ENCODE measurements around the gene HIPK3.
"Not testable (repeated sequence)": the region's sequence is repeated elsewhere in the genome, so short reads cannot be mapped to it uniquely, and the experiment has no call there.

The HIPK3 gene

GRCh38 chr11:33358150-33358831, 101.1 kb downstream of the HIPK3 start:
- no peak for DNase-seq (ENCODE audit: low spot score)

DNA sequence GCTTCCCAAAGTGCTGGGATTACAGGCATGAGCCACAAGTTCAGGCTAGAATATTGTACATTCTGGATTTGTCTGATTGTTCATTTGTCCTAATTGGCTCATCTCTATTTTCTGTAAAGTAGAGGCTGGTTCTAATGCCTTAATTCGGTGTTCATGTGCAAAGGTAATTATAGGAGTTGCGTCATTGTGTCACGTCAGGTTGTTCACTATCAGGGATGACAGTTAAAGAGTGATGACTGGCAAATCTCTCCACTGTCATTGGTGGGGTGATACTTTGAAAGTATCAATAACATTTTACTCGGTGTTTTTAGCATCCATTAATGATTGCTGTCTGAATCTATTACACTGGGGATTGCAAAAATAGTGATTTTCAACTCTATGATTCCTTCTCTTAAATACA, 103.5 kb downstream of the HIPK3 start:
- no peak for DNase-seq (ENCODE audit: low spot score)

GRCh38 chr11:33362051-33362910, 105.1 kb downstream of the HIPK3 start:
- peak; percentile 47 for DNase-seq (ENCODE audit: low spot score)

DNA sequence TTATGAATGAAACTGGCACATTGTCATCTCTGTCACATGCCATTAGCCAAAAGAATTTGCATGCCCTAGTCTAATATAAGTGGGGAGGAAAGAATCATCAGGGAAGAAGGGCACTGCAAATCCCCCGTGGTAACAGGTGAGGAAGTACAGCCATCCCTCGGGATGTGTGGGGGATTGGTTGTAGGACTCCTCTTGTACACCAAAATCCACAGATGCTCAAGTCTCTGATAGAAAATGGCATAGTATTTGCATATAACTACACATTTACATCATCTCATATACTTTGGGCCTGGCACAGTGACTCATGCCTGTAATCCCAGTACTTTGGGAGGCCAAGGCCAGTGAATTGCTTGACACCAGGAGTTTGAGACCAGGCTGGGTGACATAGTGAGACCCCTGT, 109.7 kb downstream of the HIPK3 start:
- no peak for DNase-seq (ENCODE audit: low spot score)

DNA sequence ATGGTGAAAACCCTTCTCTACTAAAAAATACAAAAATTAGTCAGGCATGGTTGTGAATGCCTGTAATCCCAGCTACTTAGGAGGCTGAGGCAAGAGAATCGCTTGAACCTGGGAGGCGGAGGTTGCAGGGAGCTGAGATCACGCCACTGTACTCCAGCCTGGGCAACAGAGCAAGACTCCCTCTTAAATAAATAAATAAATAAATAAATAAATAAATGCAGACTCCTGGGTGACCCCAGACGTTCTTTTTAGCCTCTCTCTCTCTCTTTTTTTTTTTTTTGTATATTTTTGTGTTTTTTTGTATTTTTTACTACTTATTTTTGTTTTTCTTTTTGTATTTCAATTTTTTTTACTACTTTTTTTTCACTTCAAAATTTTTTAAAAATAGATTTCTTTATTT, 111.3 kb downstream of the HIPK3 start:
- not testable (repeated sequence) for DNase-seq (ENCODE audit: low spot score)

DNA sequence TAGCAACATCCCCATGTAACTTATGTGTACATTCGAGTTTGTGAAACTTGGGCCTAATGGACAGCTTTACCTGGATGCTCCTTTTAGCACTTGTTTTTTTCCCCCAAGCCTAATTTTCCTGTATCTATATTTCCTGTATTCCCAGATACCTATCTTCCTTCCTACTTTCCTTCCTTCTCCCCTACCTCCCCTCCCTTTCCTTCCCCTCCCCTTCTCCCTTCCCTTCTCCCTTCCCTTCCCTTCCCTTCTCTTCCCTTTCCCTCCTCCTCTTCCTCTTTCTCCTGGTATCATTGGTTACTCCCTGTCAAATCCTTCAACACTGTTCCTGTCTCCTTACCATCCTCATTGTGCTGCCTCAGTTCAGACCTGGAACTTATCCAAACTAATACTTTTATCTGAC, 111.8 kb downstream of the HIPK3 start:
- DNase-seq (ENCODE audit: low spot score), result no peak

DNA sequence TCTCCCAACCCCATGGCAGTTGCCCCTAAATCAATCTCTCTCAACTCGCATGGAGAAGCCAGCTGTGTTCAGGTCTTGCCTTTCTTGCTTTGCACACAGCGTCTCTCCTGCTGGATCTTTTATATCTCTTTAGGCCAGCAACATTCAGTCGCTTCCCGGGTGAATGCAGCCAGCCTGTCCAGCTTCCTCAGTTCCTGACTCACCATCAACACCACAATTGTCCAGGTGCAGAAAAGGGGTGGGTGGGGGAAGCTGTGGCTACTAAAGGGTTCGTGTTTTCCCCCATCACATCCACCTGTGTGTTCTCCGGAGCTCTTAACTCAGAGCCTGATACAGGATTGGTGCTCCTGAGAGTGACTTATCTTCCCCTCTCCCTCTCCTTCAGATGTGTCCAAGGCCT, 116.5 kb downstream of the HIPK3 start:
- no peak for DNase-seq (ENCODE audit: low spot score)

GRCh38 chr11:33375236-33375635, 118.1 kb downstream of the HIPK3 start:
- DNase-seq (ENCODE audit: low spot score), result no peak

DNA sequence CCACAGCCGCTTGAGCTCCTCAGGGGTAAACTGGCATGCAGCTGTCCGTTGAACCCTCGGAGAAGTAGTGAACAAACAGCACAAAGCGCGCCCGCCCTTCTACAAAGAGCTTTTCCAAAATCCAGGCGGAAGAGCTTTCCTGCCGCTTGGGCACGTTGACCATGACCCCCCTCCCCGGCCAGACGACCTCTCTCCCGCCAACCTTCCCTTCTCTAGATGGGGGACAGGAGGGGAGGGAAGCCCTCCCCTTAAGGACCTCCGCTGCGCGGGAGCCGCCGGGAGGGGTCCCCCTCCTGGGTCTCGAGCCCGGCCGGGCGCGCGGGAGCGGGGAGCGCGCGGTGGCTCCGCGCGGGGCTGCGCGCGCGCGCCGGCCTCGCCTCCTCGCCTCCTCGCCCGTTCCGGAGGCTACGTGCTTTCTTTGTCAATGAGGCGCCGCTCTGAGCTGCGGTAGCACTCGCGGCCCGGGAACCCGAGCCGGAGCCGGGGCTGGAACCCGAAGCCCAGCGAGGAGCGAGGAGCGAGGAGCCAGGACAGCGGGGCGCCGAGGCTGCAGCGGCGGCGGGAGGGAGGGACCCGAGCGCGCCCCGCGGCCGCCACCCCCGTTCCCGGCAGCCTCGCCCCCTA, 118.6 kb downstream of the HIPK3 start, which contains the start of gene KIAA1549L:
Gene KIAA1549L (plus strand): TSS at position 421 of the 624 bp plus-strand sequence.
- peak; percentile 70 for DNase-seq (ENCODE audit: low spot score)

DNA sequence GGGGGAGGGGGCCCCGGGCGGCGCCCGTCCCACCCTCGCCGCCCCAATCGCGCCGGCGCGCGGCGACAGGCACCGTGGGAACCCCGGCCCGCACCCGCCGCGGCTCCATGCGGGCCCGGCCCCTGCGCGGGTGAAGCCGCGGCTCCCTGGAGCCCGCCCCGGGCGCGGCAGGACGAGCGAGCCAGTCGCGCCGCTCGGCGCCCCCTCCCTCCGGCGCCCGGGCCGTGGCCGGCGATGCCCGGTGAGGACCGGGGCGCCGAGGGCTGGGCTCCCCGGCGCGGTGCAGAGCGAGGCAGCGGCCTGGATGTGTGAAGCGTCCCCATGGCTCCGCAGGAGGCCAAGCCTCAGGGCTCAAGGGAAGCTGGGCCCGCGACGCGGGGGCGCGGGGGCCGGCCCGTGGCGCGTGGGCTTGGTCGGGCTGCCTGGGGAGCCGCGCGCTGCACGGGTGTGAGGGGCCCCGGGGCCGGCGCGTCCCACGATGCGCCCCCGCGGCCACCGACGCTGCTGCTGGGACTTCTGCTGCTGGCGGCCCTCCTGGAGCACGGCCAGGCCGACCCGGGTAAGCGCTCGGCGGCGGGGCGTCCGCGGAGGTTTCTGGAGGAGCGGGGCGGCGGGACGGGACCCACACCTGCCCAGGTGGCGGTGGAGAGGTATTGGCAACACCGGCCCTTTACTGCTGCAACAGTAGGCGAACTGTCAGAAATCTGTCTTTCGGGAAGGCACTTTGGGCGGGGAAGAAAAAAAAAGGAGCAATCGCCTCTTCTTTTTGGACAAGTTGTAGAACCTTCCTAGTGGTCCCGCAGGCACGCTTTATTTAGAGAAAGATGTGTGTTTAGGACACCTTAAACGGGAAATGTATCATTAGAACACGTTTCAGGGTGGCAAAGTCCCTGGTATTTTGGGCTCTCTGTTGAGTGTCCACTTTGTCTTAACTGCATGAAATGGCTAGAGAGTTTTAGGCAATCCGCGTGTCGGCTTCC, 119.4 kb downstream of the HIPK3 start:
- DNase-seq (ENCODE audit: low spot score), result peak; percentile 64

DNA sequence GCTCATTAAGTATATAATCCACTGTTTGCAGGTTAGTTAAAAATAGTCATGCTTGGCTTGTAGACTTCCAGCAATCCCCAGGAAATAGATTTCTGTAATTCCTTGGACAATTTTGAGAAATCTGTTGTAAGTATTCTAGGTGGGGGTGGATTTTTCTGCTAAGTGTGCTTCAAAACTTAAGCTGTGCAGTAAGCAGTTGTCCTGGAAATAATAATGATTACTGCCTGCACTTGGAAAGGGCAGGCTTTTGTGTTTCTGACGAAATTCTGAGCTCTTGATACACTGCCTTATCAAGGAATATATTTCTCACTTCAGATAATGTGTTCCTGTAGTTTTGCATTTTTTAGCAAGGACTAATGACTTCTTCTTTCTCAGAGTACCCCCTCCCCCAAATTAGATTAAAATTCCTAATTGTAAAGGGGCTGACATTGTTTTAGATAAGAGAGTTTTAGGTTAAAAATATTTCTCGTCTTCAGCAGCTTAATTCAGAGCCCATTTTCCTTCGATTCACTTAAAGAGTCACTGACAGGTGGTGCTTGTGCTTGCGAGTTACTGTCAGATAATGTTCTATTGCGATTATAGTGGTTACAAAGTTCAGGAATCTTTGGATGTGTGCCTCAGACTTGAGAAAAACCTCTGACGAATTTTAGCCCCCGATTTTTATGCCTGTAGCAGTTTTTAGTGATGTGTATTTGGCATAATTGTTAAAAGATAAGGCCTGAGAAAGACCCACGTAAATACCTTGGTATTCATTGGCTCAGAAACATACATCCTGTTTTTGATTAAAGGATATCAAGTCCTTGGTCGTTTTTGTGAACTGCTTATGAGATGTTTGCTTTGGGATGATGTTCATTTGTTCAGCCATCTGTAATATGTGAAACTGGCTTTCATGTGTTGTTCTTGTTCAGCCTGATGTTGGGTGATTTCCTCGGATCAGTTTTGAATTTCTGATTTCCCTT, 120.5 kb downstream of the HIPK3 start:
- no peak for DNase-seq (ENCODE audit: low spot score)

- DNase-seq (ENCODE audit: low spot score), result no peak
Measured at GRCh38 chr11:33379947-33380346, 122.8 kb downstream of the HIPK3 start.

DNA sequence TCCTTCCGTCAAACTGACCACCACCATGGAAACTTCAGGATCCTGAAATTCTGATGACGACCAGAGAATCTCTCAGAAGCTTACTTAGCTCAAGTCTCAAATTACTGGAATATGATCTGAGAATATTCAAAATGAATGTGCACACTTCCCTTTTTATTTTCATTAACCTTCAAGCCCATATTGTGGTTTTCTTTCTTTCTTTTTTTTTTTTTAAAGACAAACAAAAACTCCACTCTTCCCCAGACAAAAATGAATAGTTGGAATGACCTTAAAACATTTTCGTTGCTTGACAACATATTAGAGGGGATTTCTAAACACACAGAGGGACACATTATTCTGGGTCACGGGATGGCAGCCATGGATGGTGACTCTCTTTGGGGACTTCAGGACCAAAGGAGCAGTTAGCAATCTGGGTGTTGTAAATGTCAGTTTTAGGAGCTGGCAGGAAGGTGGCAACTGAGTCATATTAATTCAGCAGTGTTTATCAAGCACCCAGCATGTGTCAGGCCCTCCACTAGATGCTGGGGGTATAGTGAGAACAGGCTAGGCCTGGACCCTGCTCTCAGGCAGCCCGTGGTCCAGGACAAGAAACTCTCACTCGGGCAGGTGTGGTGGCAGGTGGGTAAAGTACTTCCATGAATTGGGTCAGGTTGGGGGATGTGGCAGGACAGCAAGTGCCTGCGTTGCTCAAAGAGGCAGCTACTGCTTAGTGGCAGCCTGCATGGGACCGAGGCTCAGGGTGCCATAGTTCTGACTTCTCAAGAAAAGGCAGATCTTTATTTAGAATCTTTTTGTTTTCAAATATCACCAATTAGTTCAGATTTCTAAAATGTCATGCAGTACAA, 126.1 kb downstream of the HIPK3 start:
- DNase-seq (ENCODE audit: low spot score), result no peak

DNA sequence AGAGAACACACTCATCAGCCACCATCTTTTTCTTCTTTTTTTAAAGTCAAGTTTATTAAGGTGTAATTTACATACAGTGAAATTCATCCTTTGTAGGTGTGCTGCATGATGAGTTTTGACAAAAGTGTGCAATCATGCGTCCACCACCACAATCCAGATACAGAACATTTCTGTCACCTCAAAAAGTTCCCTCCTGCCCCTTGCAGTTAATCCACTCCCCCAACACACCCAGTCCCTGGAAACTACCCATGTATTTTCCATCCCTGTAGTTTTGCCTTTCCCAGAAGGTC, 126.7 kb downstream of the HIPK3 start:
- no peak for DNase-seq (ENCODE audit: low spot score)

- no peak for DNase-seq (ENCODE audit: low spot score)
Measured at GRCh38 chr11:33384220-33384619, 127.0 kb downstream of the HIPK3 start.

GRCh38 chr11:33387581-33387980, 130.4 kb downstream of the HIPK3 start:
- DNase-seq (ENCODE audit: low spot score), result peak; percentile 34

DNA sequence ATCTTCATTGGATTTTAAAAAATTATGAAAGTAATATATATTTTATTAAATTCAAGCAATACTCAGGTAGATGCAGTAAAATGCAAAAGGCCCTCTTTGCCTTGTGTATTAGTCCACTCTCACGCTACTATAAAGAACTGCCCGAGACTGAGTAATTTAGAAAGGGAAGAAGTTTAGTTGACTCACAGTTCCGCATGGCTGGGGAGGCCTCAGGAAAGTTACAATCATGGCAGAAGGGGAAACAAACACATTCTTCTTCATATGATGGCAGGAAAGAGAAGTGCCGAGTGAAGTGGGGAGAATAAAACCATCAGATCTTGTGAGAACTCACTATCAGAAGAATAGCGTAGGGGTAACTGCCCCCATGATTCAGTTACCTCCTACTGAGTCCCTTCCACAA, 130.8 kb downstream of the HIPK3 start:
- no peak for DNase-seq (ENCODE audit: low spot score)

DNA sequence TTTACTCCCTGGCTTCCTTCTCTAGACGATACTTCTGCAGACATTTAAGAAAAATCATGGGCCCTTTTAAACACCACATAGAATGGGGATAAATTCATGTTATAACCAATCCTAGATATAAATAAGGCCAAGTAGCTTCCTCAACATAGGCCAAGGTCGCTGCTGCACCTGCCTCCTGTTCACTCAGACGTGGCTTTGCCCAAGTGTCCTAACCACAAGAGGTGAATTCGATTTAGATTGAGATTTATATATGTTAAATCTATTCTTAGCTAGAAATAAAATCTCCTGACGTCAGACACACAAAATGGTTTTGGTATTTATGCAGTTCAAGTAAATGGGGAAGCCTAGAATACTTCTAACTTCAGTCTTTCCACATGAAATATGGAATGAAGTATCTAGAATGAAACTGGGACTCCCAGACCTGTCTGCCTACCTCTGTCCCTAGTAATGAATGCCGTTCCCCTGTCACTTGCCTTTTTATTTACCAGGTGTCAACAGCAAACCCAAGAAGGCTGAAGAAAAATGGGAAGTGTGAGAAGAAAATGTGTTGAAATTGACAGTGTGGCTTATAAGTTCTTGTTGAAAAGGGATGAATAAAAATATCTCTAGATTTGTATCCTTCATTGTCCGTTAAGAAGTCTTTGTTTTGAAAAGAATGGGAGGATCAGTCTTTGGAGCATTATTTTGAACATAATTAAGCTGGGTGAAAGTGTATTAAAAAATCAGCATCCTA, 131.8 kb downstream of the HIPK3 start:
- DNase-seq (ENCODE audit: low spot score), result no peak

DNA sequence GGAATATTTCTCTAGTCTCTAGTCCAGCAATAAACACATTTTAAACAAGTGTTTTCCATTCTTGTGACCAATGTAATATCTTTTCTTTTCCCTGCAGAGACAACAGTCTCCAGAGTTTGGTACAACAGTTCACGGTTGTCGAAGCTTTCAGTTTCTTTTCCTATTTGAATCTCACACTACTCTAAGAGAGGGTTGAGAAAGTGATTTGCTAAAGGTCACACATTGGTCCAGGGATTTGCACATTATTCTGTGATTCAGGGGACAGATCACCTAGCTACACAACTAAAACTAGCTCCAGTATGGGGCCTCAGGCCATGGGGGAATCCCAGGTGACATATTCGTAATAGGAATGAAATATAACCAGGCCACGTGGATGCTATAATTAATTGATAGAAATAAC, 132.5 kb downstream of the HIPK3 start:
- no peak for DNase-seq (ENCODE audit: low spot score)

Measured in AG20443 (cell line).